ENCODE results near the gene XXYLT1.

DNA sequence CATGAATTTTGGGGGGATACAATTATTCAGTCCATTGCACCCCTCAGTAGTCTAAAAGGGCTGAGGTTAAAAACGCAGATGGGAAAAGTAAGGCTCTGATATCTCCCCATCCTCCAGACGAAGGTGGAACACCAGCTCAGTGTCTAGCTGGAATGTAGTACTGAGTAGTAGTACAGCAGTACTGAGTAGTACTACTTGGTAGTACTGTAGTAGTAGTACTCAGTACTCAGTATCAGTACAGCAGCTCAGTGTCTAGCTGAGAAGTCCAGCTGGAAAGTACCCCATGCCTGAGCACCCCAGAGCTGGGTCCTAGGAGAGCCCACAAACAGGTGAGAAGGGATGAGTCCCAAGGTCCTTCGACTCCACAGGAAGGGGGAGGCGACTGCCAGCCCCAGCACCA, 148.7 kb downstream of the XXYLT1 start:
- no peak for TF ChIP-seq RFX5 (IDR thresholded peaks at IDR 0.05)
- no peak for TF ChIP-seq CTCF (IDR thresholded peaks at IDR 0.05)
- no peak for TF ChIP-seq REST (IDR thresholded peaks at IDR 0.05)
- no peak for TF ChIP-seq POLR2A (IDR thresholded peaks at IDR 0.05; ENCODE audit: low read length)
- TF ChIP-seq CBX2 (IDR thresholded peaks at IDR 0.05; ENCODE audit: borderline replicate concordance, low read depth), result no peak
- TF ChIP-seq, protein P1, sequence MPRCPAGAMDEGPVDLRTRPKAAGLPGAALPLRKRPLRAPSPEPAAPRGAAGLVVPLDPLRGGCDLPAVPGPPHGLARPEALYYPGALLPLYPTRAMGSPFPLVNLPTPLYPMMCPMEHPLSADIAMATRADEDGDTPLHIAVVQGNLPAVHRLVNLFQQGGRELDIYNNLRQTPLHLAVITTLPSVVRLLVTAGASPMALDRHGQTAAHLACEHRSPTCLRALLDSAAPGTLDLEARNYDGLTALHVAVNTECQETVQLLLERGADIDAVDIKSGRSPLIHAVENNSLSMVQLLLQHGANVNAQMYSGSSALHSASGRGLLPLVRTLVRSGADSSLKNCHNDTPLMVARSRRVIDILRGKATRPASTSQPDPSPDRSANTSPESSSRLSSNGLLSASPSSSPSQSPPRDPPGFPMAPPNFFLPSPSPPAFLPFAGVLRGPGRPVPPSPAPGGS (IDR thresholded peaks at IDR 0.05), result no peak

Data from A549 (cell line).